Lower lobe of right lung (tissue), 2 donors: ENCODE data around the gene ANKRD31. TPM values are rescaled to one million over a fixed set of nuclear protein-coding genes. Genes with fewer than 3 reads are reported as not detected.
A peak's percentile ranks its signal among the peaks of the same experiment; 100 is the strongest.

Experiments
- ATAC-seq, 2 donors: fragments of 200-7000 bp; cut with Tn5 transposase; one replicate each; pipeline ENCODE4 v1.9.1; 2020 to 2022; ENCODE audit warnings: mild to moderate bottlenecking in 2 of 2, moderate library complexity in 2 of 2
- DNase-seq: peaks from one replicate; pipeline ENCODE4 v3.0.0-alpha.2; 2020
- H3K27ac ChIP-seq: fragments of 200-600 bp; one replicate; pipeline ENCODE4 v1.8.0; 2022
- H3K27me3 ChIP-seq: fragments of 200-600 bp; one replicate; pipeline ENCODE4 v1.8.0; 2022; ENCODE audit warnings: low read depth
- H3K36me3 ChIP-seq: fragments of 200-600 bp; one replicate; pipeline ENCODE4 v1.8.0; 2022; ENCODE audit warnings: mild to moderate bottlenecking
- H3K4me1 ChIP-seq: fragments of 200-600 bp; one replicate; pipeline ENCODE4 v1.8.0; 2022
- H3K4me3 ChIP-seq: fragments of 200-600 bp; one replicate; pipeline ENCODE4 v1.8.0; 2022; ENCODE audit warnings: mild to moderate bottlenecking
- H3K9me3 ChIP-seq: fragments of 200-600 bp; one replicate; pipeline ENCODE4 v1.8.0; 2022
- intact Hi-C: fragments of 100-400 bp; cut with DNase I; formaldehyde crosslinking; loops from one replicate; pipeline ENCODE4 v1.11.0; 2022
- long read RNA-seq: library from polyadenylated mRNA; unstranded; transcript quantifications from one replicate; pipeline ENCODE4 v2.0.0, GENCODE V29; 2021
- total RNA-seq: library from RNA; stranded (reverse); fragmentation: NEBNext Ultra II Directional; extraction: Animal tissue kit (Norgen Biotek cat#: 25700); gene quantifications from one replicate; pipeline ENCODE4 v1.2.1, GENCODE V29; 2021
- TF ChIP-seq, protein P1 (sequence below): fragments of 200-600 bp; IDR thresholded peaks from one replicate; pipeline ENCODE4 v1.8.0; 2022; ENCODE audit warnings: antibody characterized with exemption, mild to moderate bottlenecking
- donor health status: DM: no; HTN: yes; CAD: no; lungs with severe emphysema.

The ANKRD31 gene, protein sequence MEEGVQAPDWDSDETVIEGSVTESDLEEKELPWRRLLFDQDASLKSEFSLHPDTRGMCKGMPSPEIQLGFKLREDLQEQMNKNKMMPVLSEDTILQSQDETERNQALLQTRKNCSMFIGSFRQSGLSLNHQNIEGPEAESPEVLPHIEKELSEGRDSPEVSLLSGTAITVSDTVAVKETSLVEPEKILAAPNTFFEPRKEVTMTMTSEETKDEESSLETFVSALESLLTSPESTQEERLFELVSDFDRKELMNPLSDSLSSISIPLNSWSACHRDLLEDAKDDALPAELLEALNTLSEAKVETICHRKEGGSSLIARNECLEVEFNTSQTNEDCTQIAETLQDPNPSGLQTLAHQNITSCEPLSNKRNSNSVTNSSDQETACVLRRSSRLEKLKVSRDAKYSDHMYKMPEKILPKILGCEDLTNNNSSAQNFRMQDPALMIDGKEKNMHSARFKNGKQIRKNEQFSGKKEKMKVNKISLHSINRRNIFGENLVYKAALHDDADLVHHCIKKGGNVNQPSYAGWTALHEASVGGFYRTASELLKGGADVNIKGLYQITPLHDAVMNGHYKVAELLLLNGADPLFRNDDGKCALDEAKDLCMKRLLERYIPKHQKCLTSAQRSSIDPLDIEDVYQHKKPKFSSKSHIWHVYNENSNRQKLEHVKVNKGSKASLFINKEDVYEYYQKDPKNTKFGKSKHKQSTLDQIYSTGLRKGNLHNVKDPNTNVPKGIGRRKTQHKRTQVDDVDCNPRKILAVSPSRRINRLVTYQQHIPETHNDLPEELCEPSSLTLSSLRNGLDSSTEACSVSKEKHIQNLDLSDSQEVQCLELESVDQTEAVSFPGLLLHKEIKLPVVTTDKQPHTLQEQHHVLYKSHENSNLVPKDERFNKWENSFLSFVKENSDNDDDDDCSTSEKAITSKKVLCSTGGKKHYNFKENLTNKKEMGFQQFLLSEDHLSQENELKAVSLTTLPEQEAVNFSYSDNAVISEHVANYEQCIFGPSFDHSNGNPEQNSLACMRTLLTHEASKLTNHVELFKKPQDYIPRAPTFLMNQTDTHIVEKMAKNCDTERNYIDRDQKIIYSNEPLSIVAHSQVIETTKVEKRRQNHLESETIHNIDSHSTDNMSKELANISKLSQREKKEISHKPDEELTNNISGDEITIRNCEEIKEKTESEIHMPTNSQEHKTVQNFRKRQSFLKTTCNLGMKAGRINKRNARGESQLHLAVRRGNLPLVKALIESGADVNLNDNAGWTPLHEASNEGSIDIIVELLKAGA (N-terminal part only)
- total RNA-seq: 0.27 TPM
- long read RNA-seq: 0 reads

DNA sequence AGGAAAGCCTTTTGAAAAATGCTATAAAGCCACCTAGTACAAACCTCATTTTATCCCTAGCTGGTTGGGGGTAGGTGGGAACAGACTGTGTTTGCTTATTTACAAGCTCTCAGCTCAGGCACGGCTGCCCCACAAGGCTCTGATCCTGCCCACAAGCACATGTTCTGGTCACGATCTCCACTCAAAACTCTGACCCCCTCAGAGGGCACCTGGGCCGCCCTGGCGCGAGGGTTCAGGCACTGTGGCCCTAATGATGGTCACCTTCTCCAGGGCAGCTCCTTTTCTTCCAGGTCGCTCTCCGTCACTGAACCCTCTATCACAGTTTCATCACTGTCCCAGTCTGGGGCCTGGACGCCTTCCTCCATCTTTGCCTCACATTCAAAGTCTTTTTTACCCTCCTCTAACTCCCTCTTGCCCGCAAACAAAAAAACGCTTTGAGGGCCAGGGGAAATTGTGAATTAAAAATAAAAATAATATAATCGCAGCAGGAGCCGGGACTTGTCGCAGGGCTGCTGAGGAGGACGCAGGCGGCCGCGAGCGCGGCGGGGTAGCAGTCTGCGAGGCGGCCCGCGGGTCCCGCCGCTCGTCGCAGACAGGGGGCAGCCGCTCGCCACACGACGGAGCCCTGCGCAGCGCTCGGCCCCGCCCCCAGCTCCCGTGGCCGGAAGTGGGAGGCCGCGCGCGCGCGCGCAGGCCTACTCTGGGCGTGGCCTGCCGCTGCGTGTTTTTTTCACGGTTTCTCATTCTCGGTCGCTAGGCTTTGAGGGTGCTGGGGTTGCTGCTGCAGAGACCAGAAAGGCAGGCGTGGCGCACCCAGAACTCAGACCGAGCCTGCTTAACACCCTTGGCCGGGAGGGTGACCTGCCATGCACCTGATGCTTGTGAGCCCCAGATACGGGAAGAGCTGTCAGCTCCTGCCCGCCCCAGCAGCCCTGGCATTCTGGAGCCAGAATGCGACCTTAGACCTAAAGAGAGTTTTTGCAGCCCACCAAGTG, at the start of gene ANKRD31:
Gene ANKRD31, minus strand, starts transcription at position 557 of the 995 bp plus-strand sequence. Its CDS starts 192 bp downstream, at position 365.
- Histone ChIP-seq H3K27ac (peak within 1 kb of the TSS; percentile 80), H3K4me1 (peaks cover 6% of the 10 kb centered on the region), H3K9me3 (no peaks in the 10 kb centered on the region), H3K27me3 (no peaks in the 10 kb centered on the region), H3K36me3 (no peaks in the 10 kb centered on the region), H3K4me3 (peak within 1 kb of the TSS; percentile 75)
- intact Hi-C loops: no loop called here
- peak; percentile 100 for ATAC-seq
- peak; percentile 92 for DNase-seq
- TF ChIP-seq, protein P1, sequence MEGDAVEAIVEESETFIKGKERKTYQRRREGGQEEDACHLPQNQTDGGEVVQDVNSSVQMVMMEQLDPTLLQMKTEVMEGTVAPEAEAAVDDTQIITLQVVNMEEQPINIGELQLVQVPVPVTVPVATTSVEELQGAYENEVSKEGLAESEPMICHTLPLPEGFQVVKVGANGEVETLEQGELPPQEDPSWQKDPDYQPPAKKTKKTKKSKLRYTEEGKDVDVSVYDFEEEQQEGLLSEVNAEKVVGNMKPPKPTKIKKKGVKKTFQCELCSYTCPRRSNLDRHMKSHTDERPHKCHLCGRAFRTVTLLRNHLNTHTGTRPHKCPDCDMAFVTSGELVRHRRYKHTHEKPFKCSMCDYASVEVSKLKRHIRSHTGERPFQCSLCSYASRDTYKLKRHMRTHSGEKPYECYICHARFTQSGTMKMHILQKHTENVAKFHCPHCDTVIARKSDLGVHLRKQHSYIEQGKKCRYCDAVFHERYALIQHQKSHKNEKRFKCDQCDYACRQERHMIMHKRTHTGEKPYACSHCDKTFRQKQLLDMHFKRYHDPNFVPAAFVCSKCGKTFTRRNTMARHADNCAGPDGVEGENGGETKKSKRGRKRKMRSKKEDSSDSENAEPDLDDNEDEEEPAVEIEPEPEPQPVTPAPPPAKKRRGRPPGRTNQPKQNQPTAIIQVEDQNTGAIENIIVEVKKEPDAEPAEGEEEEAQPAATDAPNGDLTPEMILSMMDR: peak; percentile 91

DNA sequence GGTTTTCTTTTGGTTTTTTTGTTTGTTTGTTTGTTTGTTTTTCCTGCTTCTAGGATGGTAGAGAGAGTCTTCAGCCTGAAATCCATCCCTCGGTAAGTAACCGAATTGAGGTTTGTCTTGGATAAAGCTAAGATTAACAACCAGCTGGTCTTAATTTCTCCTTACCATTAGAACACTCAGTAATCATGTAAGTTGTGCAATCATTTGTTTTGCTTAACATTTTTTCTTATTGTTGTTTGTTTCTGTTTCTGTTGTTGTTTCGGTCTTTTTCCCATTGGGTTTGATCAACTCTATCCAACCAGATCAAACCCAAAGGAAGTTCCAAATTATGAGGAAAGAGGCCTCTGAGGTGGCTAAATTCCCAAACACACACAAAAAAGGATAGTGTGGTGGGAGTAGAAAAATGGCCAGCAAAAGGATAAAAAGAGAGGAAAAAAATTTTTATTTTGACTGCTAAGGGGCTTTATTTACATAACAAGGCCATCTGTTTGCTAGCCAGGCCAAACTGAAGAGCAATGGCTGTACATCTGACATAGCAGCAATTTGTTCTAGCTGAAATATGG, 49.6 kb upstream of the ANKRD31 start:
- DNase-seq (no peak), ATAC-seq (no peak)
- Histone ChIP-seq H3K27me3 (no peaks in the 10 kb centered on the region), H3K36me3 (no peaks in the 10 kb centered on the region), H3K4me3 (no peak overlapping the region), H3K9me3 (no peaks in the 10 kb centered on the region), H3K4me1 (no peaks in the 10 kb centered on the region), H3K27ac (no peak overlapping the region)
- intact Hi-C loops: no loop called here
- TF ChIP-seq, protein P1: no peak

DNA sequence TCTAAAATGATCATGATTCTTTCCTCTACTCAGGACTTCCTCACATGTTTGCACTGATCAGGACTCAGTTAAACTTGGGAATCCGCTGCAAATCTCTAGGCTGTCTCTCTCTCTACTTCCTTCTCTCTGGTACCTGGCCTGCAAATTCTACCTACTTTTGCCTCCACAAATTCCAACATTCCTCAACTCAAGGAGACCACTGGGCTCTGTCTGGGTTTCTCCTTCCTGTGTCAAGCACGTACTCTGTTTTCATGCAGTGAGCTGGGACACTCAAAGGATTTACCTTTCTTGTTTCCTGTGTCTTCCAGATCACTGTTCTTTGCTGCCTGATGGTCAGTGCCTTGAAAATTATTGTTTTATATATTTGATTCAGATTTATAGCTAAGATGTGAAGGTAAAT, 45.9 kb upstream of the ANKRD31 start:
- no peaks in the 10 kb centered on the region for H3K27me3 ChIP-seq
- DNase-seq: no peak
- no peaks in the 10 kb centered on the region for H3K9me3 ChIP-seq
- H3K27ac ChIP-seq: no peak overlapping the region
- no peak overlapping the region for H3K4me3 ChIP-seq
- no peaks in the 10 kb centered on the region for H3K36me3 ChIP-seq
- intact Hi-C loops: no loop called here
- no peak for ATAC-seq
- TF ChIP-seq, protein P1: no peak
- H3K4me1 ChIP-seq: no peaks in the 10 kb centered on the region

DNA sequence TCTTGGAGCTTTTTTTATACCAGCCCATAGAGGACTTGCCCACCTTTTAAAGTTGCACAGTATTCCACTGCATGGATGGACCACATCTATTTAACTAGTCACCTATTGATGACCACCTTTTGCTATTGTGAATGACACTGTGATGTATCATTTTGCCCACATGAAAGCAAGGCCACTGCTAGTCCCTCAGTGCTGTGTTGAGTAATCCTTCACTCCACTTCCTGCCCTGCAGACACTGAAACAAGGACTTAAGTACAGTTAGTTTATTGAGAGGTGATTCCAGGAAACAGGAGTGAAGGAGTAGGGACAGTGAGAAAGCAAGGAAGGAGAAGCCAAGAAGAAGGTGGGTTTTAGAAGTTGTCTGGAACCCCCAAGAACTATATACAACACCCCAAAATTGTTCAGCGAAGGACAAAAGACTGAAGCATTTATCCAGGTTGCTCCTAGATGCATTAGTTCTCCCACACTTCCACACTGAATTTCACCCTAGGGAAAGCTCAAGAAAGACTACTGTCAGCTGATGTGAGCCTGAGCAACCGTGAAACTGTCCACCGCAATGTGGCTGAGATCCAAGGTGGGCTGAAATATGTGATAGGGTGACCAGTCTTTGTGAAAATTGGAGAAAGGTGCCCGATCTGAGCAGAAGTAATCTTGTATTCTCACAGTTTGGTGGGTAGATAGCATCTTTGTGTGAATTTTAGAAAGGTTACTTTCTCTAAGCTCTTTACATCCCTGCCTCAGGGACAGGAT, 45.2 kb upstream of the ANKRD31 start:
- ATAC-seq (no peak), DNase-seq (no peak)
- Histone ChIP-seq H3K4me3 (no peak overlapping the region), H3K4me1 (no peaks in the 10 kb centered on the region), H3K27me3 (no peaks in the 10 kb centered on the region), H3K27ac (no peak overlapping the region), H3K9me3 (no peaks in the 10 kb centered on the region), H3K36me3 (no peaks in the 10 kb centered on the region)
- TF ChIP-seq, protein P1: no peak
- intact Hi-C loops: no loop called here
